Adrenal gland (tissue), 5 donors: Measurements from ENCODE around the gene MNX1.

Source experiments
- POLR2A ChIP-seq, 2 donors: fragments of 450-650 bp; IDR thresholded peaks; one replicate each; pipeline ENCODE4 v1.6.1; 2017; ENCODE audit warnings: antibody characterized with exemption in 2 of 2, mild to moderate bottlenecking in 2 of 2, moderate library complexity in 1 of 2
- TF ChIP-seq, protein P1 (sequence below), 6 experiments: fragments of 450-650 bp in 4 of 6; fragments of 200-600 bp in 2 of 6; sonication (generic) in 1 of 6; IDR thresholded peaks; 1 replicate in 5 of 6; 2 replicates in 1 of 6; pipeline versions ENCODE4 v1.5.1 to v1.8.0; 2016 to 2021; ENCODE audit warnings: antibody characterized with exemption in 6 of 6, mild to moderate bottlenecking in 2 of 6, moderate library complexity in 1 of 6
- donor health status: DM: no; HTN: no; CAD: no.

DNA sequence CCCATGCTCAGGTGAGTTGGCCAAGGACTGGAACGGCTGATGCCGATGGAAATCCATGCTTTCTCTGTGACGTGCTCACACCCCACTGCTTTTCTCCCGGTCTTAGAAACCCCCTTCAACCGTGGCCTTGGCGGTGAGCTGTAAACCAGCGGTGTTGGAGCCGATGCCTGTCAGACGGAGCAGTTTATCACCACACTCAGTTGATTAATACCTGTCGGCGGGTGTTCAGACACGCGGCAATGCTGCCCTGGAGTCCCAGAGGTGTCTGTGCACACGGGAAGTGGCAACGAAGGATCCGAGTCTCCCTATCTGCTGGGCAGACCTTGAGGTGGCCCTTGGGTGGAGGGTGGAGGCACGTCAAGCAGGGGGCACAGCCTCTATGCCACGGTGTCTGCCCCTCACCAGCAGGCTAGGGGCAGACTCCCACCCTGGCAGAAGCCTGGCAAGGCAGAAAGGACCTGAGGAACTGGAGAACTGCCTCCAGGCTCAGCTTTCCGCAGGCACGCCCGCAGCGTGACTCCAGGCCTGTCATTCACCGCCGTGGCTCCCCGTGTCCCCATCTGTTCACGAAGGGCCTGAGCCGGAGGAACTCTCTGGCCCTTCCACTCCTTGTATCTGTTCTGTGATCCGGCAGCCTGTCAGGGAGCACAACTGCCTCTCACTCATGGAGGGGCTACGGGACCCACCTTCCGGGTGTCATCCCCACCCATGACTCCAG lies 34.6 kb upstream of the MNX1 start:
- TF ChIP-seq, protein P1, sequence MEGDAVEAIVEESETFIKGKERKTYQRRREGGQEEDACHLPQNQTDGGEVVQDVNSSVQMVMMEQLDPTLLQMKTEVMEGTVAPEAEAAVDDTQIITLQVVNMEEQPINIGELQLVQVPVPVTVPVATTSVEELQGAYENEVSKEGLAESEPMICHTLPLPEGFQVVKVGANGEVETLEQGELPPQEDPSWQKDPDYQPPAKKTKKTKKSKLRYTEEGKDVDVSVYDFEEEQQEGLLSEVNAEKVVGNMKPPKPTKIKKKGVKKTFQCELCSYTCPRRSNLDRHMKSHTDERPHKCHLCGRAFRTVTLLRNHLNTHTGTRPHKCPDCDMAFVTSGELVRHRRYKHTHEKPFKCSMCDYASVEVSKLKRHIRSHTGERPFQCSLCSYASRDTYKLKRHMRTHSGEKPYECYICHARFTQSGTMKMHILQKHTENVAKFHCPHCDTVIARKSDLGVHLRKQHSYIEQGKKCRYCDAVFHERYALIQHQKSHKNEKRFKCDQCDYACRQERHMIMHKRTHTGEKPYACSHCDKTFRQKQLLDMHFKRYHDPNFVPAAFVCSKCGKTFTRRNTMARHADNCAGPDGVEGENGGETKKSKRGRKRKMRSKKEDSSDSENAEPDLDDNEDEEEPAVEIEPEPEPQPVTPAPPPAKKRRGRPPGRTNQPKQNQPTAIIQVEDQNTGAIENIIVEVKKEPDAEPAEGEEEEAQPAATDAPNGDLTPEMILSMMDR (IDR thresholded peaks at IDR 0.05), result no peak
- no peak for TF ChIP-seq POLR2A (IDR thresholded peaks at IDR 0.05)
